ENCODE measurements around the gene NT5C1A. TPM values are rescaled to one million over a fixed set of nuclear protein-coding genes. Genes with fewer than 3 reads are reported as not detected.

The NT5C1A gene
- total RNA-seq, 1 experiment from 2014 or later, result not detected

DNA sequence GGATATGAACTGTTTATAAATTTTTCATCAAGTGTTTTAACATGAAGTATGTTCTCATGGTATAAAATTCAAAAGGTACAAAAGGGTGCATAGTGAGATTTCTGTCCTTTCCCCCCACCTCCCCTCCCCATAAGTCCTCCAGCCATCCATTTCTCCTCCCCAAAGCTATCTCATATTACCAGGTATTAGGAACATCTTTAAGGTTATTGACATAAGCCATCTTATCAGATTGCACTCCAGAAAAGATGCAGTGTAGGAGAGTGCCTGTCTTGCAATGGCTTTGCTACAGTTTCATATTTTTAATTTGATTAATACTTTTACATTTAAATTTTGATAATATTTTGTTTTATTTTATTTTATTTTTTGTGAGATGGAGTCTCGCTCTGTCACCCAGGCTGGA is 32.9 kb upstream of the NT5C1A start:
- no peak overlapping the region for H3K9ac ChIP-seq (ENCODE audit: low read length)
- H3F3A ChIP-seq (ENCODE audit: low read length, unreplicated experiment), result no peaks in the 10 kb centered on the region
- BruUV-seq (replicated peaks), result no TSS peak
- no peaks in the 10 kb centered on the region for H3K36me3 ChIP-seq (ENCODE audit: low read depth, low read length)
- H4K20me1 ChIP-seq (ENCODE audit: low read length), result no peaks in the 10 kb centered on the region
- DNase-seq (no peak), ATAC-seq (no peak)
- H3K4me1 ChIP-seq (ENCODE audit: insufficient read depth, low read length), result no peaks in the 10 kb centered on the region
- H3K9me3 ChIP-seq (ENCODE audit: low read length), result no peaks in the 10 kb centered on the region
- no peak overlapping the region for H3K27ac ChIP-seq (ENCODE audit: low read length)
- TF ChIP-seq EZH2phosphoT487 (IDR thresholded peaks at IDR 0.05; ENCODE audit: borderline replicate concordance, low read length) (no peak), EZH2 (IDR thresholded peaks at IDR 0.05; ENCODE audit: low read length, unreplicated experiment) (no peak)
- TF ChIP-seq, protein P1, sequence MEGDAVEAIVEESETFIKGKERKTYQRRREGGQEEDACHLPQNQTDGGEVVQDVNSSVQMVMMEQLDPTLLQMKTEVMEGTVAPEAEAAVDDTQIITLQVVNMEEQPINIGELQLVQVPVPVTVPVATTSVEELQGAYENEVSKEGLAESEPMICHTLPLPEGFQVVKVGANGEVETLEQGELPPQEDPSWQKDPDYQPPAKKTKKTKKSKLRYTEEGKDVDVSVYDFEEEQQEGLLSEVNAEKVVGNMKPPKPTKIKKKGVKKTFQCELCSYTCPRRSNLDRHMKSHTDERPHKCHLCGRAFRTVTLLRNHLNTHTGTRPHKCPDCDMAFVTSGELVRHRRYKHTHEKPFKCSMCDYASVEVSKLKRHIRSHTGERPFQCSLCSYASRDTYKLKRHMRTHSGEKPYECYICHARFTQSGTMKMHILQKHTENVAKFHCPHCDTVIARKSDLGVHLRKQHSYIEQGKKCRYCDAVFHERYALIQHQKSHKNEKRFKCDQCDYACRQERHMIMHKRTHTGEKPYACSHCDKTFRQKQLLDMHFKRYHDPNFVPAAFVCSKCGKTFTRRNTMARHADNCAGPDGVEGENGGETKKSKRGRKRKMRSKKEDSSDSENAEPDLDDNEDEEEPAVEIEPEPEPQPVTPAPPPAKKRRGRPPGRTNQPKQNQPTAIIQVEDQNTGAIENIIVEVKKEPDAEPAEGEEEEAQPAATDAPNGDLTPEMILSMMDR (conservative IDR thresholded peaks at IDR 0.05; ENCODE audit: low read depth, low read length), result no peak
- intact Hi-C loops (cut with micrococcal nuclease), result no loop called here
- H3K9me2 ChIP-seq (replicated peaks; ENCODE audit: low read length), result no peaks in the 10 kb centered on the region
- 0 out of 2 replicates have a peak, but pooled peaks cover 6% of the 10 kb centered on the region for H3K27me3 ChIP-seq (ENCODE audit: low read length)
- ChIA-PET CTCF (no interaction called here), POLR2A (ENCODE audit: unreplicated experiment) (no interaction called here)
- H3K4me3 ChIP-seq (ENCODE audit: low read length), result no peak overlapping the region
- no peak overlapping the region for H3K4me2 ChIP-seq (ENCODE audit: low read length)
- no peak overlapping the region for H2AFZ ChIP-seq (ENCODE audit: low read length)
- H3K79me2 ChIP-seq (ENCODE audit: low read length), result no peaks in the 10 kb centered on the region

DNA sequence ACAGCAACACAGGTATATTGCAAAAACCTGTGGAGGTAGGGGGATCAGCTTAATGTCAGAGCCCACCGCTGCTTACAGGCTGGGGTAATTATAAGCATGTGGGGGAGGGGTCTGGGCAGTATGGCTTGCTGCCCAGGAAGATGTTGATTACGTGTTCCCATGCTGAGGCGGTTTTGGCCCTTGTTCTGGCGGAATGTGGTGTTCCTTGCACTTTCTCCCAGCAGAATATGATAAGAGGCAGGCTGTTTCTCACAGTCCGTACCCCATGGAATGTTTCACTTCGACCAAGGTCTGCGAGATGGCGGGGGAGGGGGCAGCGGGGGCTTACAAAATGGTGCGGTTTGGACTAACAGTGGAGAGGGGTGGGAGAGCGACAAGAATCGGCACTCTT is 29.1 kb upstream of the NT5C1A start:
- no peaks in the 10 kb centered on the region for H3K36me3 ChIP-seq (ENCODE audit: low read depth, low read length)
- no peaks in the 10 kb centered on the region for H3K9me2 ChIP-seq (replicated peaks; ENCODE audit: low read length)
- ChIA-PET POLR2A (ENCODE audit: unreplicated experiment) (no interaction called here), CTCF (interaction anchor here (0.5 kb wide), 1 partner anchor 79 kb away, joined by 6 read pairs; no protein-coding TSS in a partner anchor)
- no peaks in the 10 kb centered on the region for H3K79me2 ChIP-seq (ENCODE audit: low read length)
- no peak overlapping the region for H3K9ac ChIP-seq (ENCODE audit: low read length)
- no peak overlapping the region for H3K27ac ChIP-seq (ENCODE audit: low read length)
- no peaks in the 10 kb centered on the region for H3F3A ChIP-seq (ENCODE audit: low read length, unreplicated experiment)
- no peaks in the 10 kb centered on the region for H4K20me1 ChIP-seq (ENCODE audit: low read length)
- intact Hi-C loops (cut with micrococcal nuclease), result loop anchor here (2.0 kb wide), 1 partner anchor 20 kb away; no protein-coding TSS in a partner anchor
- no peak overlapping the region for H3K4me2 ChIP-seq (ENCODE audit: low read length)
- BruUV-seq (replicated peaks), result no TSS peak
- H3K4me3 ChIP-seq (ENCODE audit: low read length), result no peak overlapping the region
- peaks cover 19% of the 10 kb centered on the region for H3K27me3 ChIP-seq (ENCODE audit: low read length)
- ATAC-seq (no peak), DNase-seq (peak; percentile 8)
- no peaks in the 10 kb centered on the region for H3K4me1 ChIP-seq (ENCODE audit: insufficient read depth, low read length)
- TF ChIP-seq, protein P1 (conservative IDR thresholded peaks at IDR 0.05; ENCODE audit: low read depth, low read length), result no peak
- TF ChIP-seq EZH2phosphoT487 (IDR thresholded peaks at IDR 0.05; ENCODE audit: borderline replicate concordance, low read length) (no peak), EZH2 (IDR thresholded peaks at IDR 0.05; ENCODE audit: low read length, unreplicated experiment) (no peak)
- H2AFZ ChIP-seq (ENCODE audit: low read length), result 0 out of 2 replicates have a peak overlapping the region, but pooled peaks have one; percentile 46
- H3K9me3 ChIP-seq (ENCODE audit: low read length), result no peaks in the 10 kb centered on the region

DNA sequence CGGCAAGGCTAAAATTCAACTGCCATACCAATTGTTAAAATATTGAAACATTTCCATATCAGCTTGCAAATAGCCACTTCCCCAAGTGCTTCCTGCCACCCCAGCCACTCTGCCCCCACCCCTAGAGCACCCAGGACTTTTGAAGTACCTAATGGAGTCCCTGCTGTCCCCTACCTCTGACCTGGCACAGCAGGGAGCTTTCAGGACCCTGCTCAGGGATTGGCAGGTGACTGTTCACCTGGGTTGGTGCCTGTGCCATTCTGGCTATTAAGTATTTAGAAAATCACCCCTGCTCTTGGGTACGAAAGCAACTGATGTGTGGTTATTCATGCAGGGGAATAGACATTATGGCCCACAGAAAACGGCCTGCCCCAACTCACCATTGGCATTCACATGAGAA is 28.4 kb upstream of the NT5C1A start:
- intact Hi-C loops (cut with micrococcal nuclease), result loop anchor here (2.0 kb wide), 1 partner anchor 20 kb away; no protein-coding TSS in a partner anchor
- no peak overlapping the region for H3K4me3 ChIP-seq (ENCODE audit: low read length)
- no peak overlapping the region for H3K27ac ChIP-seq (ENCODE audit: low read length)
- H2AFZ ChIP-seq (ENCODE audit: low read length), result no peak overlapping the region
- ChIA-PET POLR2A (ENCODE audit: unreplicated experiment) (no interaction called here), CTCF (interaction anchor here (0.5 kb wide), 1 partner anchor 78 kb away, joined by 6 read pairs; no protein-coding TSS in a partner anchor)
- H3K9me3 ChIP-seq (ENCODE audit: low read length), result no peaks in the 10 kb centered on the region
- BruUV-seq (replicated peaks), result no TSS peak
- H3K9me2 ChIP-seq (replicated peaks; ENCODE audit: low read length), result no peaks in the 10 kb centered on the region
- H3K79me2 ChIP-seq (ENCODE audit: low read length), result no peaks in the 10 kb centered on the region
- DNase-seq, result no peak
- no peaks in the 10 kb centered on the region for H3K36me3 ChIP-seq (ENCODE audit: low read depth, low read length)
- no peak overlapping the region for H3K4me2 ChIP-seq (ENCODE audit: low read length)
- no peaks in the 10 kb centered on the region for H4K20me1 ChIP-seq (ENCODE audit: low read length)
- ATAC-seq, result no peak
- no peaks in the 10 kb centered on the region for H3F3A ChIP-seq (ENCODE audit: low read length, unreplicated experiment)
- H3K4me1 ChIP-seq (ENCODE audit: insufficient read depth, low read length), result no peaks in the 10 kb centered on the region
- no peak overlapping the region for H3K9ac ChIP-seq (ENCODE audit: low read length)
- H3K27me3 ChIP-seq (ENCODE audit: low read length), result peaks cover 19% of the 10 kb centered on the region
- no peak for TF ChIP-seq EZH2phosphoT487 (IDR thresholded peaks at IDR 0.05; ENCODE audit: borderline replicate concordance, low read length)
- TF ChIP-seq, protein P1 (conservative IDR thresholded peaks at IDR 0.05; ENCODE audit: low read depth, low read length), result no peak
- no peak for TF ChIP-seq EZH2 (IDR thresholded peaks at IDR 0.05; ENCODE audit: low read length, unreplicated experiment)
